Lung (tissue), 12 donors: ENCODE measurements around the gene MARK2. TPM values are rescaled to one million over a fixed set of nuclear protein-coding genes. Genes with fewer than 3 reads are reported as not detected.

ENCODE experiments used
- ATAC-seq: fragments of 200-7000 bp; cut with Tn5 transposase; one replicate; pipeline ENCODE4 v1.9.1; 2020; ENCODE audit warnings: moderate number of reproducible peaks; ENCODE audit not compliant: insufficient read depth, low FRiP score
- DNase-seq, 3 donors: peaks; one replicate each; pipeline ENCODE4 v3.0.0-alpha.2; 2013 to 2017
- H3K27ac ChIP-seq, 2 donors: one replicate each; pipeline ENCODE4 v1.5.1; 2013; ENCODE audit warnings: mild to moderate bottlenecking in 2 of 2, moderate library complexity in 2 of 2, control low read depth in 1 of 2, inconsistent platforms in 1 of 2, low read depth in 1 of 2, low read length in 1 of 2
- H3K27me3 ChIP-seq, 3 donors: one replicate each; pipeline ENCODE4 v1.5.1; 2013; ENCODE audit warnings: low read length in 2 of 3; ENCODE audit not compliant: control insufficient read depth in 3 of 3, insufficient read depth in 3 of 3
- H3K36me3 ChIP-seq, 4 donors: one replicate each; pipeline ENCODE4 v1.5.1; 2013; ENCODE audit warnings: low read length in 4 of 4, mild to moderate bottlenecking in 1 of 4, moderate library complexity in 1 of 4; ENCODE audit not compliant: control insufficient read depth in 4 of 4, insufficient read depth in 4 of 4
- H3K4me1 ChIP-seq, 5 donors: one replicate each; pipeline ENCODE4 v1.5.1; 2013; ENCODE audit warnings: low read length in 5 of 5, mild to moderate bottlenecking in 2 of 5, moderate library complexity in 1 of 5; ENCODE audit not compliant: control insufficient read depth in 5 of 5, insufficient read depth in 5 of 5
- H3K4me3 ChIP-seq: one replicate; pipeline ENCODE4 v1.5.1; 2013; ENCODE audit warnings: mild to moderate bottlenecking, control low read depth, moderate library complexity
- H3K9ac ChIP-seq, 2 donors: one replicate each; pipeline ENCODE4 v1.5.1; 2013; ENCODE audit warnings: low read length in 2 of 2, control low read depth in 1 of 2; ENCODE audit not compliant: insufficient read depth in 1 of 2
- H3K9me3 ChIP-seq, 4 donors: one replicate each; pipeline ENCODE4 v1.5.1; 2013; ENCODE audit warnings: low read length in 3 of 4, mild to moderate bottlenecking in 1 of 4, moderate library complexity in 1 of 4; ENCODE audit not compliant: control insufficient read depth in 4 of 4, insufficient read depth in 3 of 4
- WGBS, 2 donors: extraction: QIAGEN DNeasy Blood & Tissue Kit; methylation state at CpG; one replicate each; pipeline ENCODE4 v1.1.7; 2013; 5-methylcytosine and 5-hydroxymethylcytosine counted together
- polyA plus RNA-seq, 2 donors: library from polyadenylated mRNA; stranded (reverse); fragments of 200-250 nt; gene quantifications; one replicate each; pipeline ENCODE4 v1.2.1, GENCODE V29; 2013
- total RNA-seq, 2 donors: library from RNA; depleted of rRNA in 1 of 2; stranded (reverse); fragments of >200 nt in 1 of 2; gene quantifications; one replicate each; pipeline ENCODE4 v1.2.1, GENCODE V29; 2014 to 2021
- TF ChIP-seq, protein P1 (sequence below): IDR thresholded peaks from 2 replicates; pipeline ENCODE4 v1.5.1; 2012; ENCODE audit warnings: mild to moderate bottlenecking; ENCODE audit errors: control extremely low read depth, extremely low read depth
- donor health status: control.
- donor health status: control.
- donor health status: Bipolar disorder and iron deficiency.
- donor health status: healthy.
- donor health status: DM: yes; HTN: yes; CAD: no.

The MARK2 gene
- total and polyA plus RNA-seq, 4 donors, result 15.5 to 42.9 (median 32.3) TPM

DNA sequence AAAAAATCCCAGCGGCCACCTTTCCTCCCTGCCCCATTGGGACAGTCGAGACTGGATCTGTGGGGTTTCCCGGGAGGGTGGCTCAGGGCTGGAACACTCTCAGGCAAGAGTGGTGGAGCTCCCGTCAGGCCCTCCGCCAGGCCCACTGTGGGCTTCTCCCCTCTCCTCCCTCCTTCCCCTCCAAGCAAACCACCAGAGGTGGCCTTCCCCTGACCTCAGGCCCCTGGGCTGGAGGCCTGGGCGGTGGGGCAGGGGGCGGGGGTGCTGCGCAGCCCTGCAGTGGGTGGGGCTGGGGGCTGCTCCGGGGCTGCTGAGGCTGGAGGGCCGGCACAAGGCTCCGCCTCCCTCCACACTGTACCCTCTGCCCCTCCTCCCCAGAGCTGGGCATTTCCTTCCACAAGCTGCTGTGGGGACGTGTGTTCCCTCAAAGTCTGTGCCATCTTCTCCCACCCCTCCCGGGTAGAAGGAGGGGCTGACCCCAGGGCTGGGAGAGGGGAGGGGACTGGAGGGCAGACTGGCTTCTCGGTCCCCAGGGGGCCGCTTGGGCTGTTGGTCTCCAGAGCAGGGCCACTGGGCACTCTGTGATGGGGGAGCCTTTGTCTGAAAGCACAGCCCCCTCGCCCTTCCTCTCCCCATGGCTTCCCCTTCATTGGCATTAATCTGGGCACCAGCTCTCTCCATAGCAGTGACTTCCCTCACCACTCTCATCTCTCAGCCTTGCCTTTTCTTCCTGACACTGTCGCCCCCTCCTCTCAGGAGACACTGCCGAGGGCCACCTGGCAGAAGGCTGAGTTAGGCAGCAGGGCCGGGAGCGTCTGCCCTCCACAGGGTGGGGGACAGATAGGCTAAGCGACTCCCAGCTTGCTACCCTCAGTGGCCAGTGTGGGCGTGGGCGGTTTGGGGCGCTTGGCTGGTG is 70.9 kb downstream of the MARK2 start:
- Histone ChIP-seq H3K9ac (no peak overlapping the region), H3K4me1 (peaks cover 0 to 33% (median 7%) of the 10 kb centered on the region in 5 donors), H3K27ac (no peak overlapping the region), H3K27me3 (no peaks in the 10 kb centered on the region), H3K4me3 (no peak overlapping the region), H3K36me3 (peaks cover 0 to 50% (median 14%) of the 10 kb centered on the region in 4 donors), H3K9me3 (no peaks in the 10 kb centered on the region)
- DNase-seq (peak; percentile 72 to 80 (median 74)), ATAC-seq (no peak)
- 52 to 71% methylated on average over 19 to 24 of the region's 24 CpGs for WGBS, 2 donors
- TF ChIP-seq, protein P1, sequence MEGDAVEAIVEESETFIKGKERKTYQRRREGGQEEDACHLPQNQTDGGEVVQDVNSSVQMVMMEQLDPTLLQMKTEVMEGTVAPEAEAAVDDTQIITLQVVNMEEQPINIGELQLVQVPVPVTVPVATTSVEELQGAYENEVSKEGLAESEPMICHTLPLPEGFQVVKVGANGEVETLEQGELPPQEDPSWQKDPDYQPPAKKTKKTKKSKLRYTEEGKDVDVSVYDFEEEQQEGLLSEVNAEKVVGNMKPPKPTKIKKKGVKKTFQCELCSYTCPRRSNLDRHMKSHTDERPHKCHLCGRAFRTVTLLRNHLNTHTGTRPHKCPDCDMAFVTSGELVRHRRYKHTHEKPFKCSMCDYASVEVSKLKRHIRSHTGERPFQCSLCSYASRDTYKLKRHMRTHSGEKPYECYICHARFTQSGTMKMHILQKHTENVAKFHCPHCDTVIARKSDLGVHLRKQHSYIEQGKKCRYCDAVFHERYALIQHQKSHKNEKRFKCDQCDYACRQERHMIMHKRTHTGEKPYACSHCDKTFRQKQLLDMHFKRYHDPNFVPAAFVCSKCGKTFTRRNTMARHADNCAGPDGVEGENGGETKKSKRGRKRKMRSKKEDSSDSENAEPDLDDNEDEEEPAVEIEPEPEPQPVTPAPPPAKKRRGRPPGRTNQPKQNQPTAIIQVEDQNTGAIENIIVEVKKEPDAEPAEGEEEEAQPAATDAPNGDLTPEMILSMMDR, result no peak

DNA sequence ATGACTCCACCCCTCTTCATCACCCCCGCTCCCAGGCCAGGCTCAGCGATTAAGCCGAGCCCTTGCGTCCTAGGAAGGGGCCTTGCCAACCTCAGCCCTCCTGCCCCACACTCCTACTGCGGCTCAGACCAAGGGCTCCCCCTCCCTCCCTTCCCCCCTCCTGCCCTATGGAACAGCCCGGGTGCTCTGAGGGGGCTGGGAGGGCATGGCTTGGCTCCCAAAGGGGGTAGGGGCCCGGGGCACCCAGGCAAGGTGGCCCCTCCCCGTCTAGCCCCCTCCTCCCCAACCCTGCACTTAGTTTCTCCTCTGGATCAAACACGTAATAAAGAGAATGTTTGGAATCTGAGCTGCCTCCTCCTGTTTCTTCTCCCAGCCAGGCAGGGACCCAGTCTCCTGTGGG is 71.8 kb downstream of the MARK2 start:
- DNase-seq (no peak), ATAC-seq (no peak)
- TF ChIP-seq, protein P1, result no peak
- 78 to 84% methylated on average over 7 to 9 of the region's 9 CpGs for WGBS, 2 donors
- peak overlapping the region in 1 of 2 donors; percentile 9 for H3K27ac ChIP-seq
- H3K27me3 ChIP-seq, result no peaks in the 10 kb centered on the region
- peaks cover 0 to 39% (median 10%) of the 10 kb centered on the region in 5 donors for H3K4me1 ChIP-seq
- H3K4me3 ChIP-seq, result no peak overlapping the region
- peaks cover 0 to 42% (median 14%) of the 10 kb centered on the region in 4 donors for H3K36me3 ChIP-seq
- H3K9me3 ChIP-seq, result no peaks in the 10 kb centered on the region
- H3K9ac ChIP-seq, result no peak overlapping the region

DNA sequence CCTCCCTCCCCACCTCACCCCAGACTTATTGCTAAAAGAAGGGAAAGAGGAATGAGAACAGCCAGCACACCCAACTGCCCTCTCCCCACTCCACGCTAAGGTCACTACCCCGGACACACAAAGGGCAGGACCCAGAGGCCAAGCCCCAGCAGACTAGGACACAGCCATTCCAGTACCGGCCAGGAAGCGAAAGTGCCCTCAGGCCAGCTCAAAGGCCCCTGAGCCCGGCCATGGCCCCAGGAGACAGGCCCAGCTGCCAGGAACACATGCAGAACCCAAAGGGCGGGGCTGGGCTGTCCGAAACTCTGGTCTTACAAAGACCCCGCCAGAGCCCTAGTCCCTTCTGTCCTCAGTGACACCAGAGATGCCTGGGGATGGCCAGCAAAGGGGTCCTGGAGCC is 72.5 kb downstream of the MARK2 start:
- H3K27me3 ChIP-seq, result no peaks in the 10 kb centered on the region
- peaks cover 0 to 43% (median 11%) of the 10 kb centered on the region in 5 donors for H3K4me1 ChIP-seq
- no peaks in the 10 kb centered on the region for H3K9me3 ChIP-seq
- TF ChIP-seq, protein P1, result no peak
- no peak overlapping the region for H3K9ac ChIP-seq
- no peak overlapping the region for H3K27ac ChIP-seq
- WGBS, 2 donors, result 87 to 92% methylated on average over 8 of the region's 8 CpGs
- DNase-seq (no peak), ATAC-seq (no peak)
- H3K4me3 ChIP-seq, result no peak overlapping the region
- peaks cover 0 to 39% (median 13%) of the 10 kb centered on the region in 4 donors for H3K36me3 ChIP-seq
